NCI-H774 (cell line): ENCODE measurements around the gene VCX.
"Not testable (repeated sequence)": the region's sequence is repeated elsewhere in the genome, so short reads cannot be mapped to it uniquely, and the experiment has no call there.

Experiments used
- DNase-seq: peaks from one replicate; lab custom pipeline; 2025; lab: John Stamatoyannopoulos, UW

The VCX gene

GRCh38 chrX:7842871-7843270 lies at the start of gene VCX:
Gene VCX (plus strand): TSS chrX:7843171. CDS start chrX:7843204, 33 bp downstream.
- DNase-seq = not testable (repeated sequence)

- DNase-seq = no peak
Observed at GRCh38 chrX:7798327-7798726, 44.6 kb upstream of the VCX start.

GRCh38 chrX:7801711-7802110 lies 41.3 kb upstream of the VCX start:
- DNase-seq = no peak

GRCh38 chrX:7815166-7815805 lies 27.7 kb upstream of the VCX start:
- DNase-seq = no peak

- no peak for DNase-seq
Observed at GRCh38 chrX:7828594-7828993, 14.4 kb upstream of the VCX start.

GRCh38 chrX:7841084-7841805 lies 1.7 kb upstream of the VCX start:
- no peak for DNase-seq

- no peak for DNase-seq
Observed at GRCh38 chrX:7852166-7852565, 9.2 kb downstream of the VCX start.

- DNase-seq = no peak
Observed at GRCh38 chrX:7872042-7872441, 29.1 kb downstream of the VCX start.

GRCh38 chrX:7876957-7877356 lies 34.0 kb downstream of the VCX start:
- DNase-seq = no peak

- DNase-seq = no peak
Observed at GRCh38 chrX:7889135-7889534, 46.2 kb downstream of the VCX start.

GRCh38 chrX:7889680-7890079 lies 46.7 kb downstream of the VCX start:
- no peak for DNase-seq

- no peak for DNase-seq
Observed at GRCh38 chrX:7891928-7892327, 49.0 kb downstream of the VCX start.
